HG02970 (cell line): ENCODE data around the gene RAB8B.
"Not testable (repeated sequence)": the region's sequence is repeated elsewhere in the genome, so short reads cannot be mapped to it uniquely, and the experiment has no call there.

Experiments
- ATAC-seq: cut with Tn5 transposase; IDR thresholded peaks from one replicate; pipeline ENCODE4 v1.9.1; 2021; ENCODE audit warnings: mild to moderate bottlenecking, moderate library complexity, moderate number of reproducible peaks; ENCODE audit not compliant: unreplicated experiment, low FRiP score

RAB8B gene

DNA sequence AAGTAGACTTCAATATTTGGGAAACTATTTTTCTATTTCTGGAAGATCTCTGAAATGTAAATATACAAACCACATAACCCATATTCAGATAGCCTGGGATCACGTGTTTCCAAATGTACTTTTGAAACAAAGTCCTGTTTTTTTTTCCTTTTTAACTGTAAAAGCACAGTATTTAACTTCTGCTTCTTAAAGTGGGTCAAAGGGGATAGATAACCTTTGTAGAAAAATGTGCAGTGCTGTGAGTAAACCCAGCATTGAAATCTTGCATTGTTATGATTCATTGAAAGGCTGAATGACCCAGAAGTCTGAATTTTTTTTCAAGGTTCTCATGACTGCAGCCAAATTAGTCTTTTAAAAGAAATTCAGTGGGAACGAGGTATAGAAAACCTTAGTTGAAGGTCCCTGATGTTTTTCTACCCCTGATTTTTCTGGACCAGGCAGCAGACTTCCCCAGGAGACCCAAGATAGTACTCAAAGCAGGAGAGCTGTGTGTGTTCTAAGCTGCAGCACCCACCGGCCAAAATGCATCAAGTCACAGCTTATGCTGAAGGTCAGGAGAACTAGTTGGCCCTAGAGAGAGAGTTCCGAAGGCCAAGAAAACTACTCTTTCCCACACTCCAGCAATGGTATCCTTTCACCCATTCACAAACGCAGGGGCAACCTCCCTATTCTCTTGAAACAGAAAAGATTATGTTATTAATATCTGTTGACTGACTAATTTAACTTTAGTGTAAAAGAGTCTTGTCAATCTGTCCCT lies 44.4 kb downstream of the RAB8B start:
- ATAC-seq, result no peak

GRCh38 chr15:63234451-63234870 lies 45.1 kb downstream of the RAB8B start:
- ATAC-seq, result no peak

DNA sequence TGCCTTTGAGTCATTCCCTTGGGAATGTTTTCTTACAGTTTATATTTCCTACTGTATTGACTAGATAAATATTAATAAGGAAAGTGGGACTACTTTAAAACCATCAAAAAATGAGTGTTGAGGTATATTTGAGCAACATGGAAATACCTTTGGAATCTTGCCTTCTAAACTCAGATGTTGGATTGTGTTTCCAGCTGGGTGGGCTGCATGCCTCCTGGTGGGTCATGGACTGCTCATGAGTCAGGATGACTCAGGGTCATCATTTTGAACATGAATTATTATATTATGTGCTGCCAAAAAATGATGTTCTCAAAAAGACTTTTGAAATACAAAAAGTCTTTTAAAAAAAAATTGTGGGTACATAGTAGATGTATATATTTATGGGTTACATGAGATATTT lies 46.9 kb downstream of the RAB8B start:
- ATAC-seq, result no peak

GRCh38 chr15:63237086-63237485 lies 47.7 kb downstream of the RAB8B start:
- not testable (repeated sequence) for ATAC-seq

DNA sequence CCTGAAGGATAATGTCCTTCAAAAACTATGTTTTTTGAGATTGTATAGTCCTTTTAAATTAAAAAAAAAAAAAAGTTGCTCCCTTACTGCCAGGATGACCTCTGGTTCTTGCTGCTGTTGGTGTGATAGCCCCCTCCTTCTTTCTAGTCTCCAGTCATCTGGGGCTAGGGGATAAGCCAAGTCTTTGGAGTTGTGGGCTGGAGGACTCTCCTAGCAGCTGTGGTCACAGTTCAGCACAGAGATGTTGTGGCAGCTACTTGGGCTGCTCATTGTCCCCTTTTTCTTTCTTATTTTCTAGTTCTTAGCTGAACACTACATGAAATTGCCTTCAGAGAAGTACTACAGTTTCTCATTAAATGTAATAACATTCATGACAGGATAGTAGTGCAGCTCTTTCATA lies 48.8 kb downstream of the RAB8B start:
- no peak for ATAC-seq

GRCh38 chr15:63238796-63239195 lies 49.4 kb downstream of the RAB8B start:
- no peak for ATAC-seq

- ATAC-seq, result no peak
Observed at GRCh38 chr15:63240109-63240508, 50.7 kb downstream of the RAB8B start.

GRCh38 chr15:63241316-63241715 lies 51.9 kb downstream of the RAB8B start:
- ATAC-seq, result no peak

DNA sequence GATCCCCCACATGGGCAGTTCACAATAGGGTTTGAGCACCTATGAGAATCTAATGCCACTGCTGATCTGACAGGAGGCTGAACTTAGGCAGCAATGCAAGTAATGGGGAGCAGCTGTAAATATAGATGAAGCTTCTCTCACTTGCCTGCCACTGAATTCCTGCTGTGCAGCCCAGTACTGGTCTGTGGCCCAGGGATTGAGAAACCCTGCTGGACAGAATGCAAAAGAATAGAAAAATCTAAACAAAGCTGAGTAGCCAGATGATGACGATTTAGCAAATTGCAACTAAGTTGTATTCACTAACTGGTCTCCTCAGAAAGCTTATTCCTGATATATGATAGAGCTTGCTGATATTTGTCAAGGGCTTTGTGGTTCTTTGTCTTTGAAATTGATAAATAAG lies 53.7 kb downstream of the RAB8B start:
- ATAC-seq, result no peak

DNA sequence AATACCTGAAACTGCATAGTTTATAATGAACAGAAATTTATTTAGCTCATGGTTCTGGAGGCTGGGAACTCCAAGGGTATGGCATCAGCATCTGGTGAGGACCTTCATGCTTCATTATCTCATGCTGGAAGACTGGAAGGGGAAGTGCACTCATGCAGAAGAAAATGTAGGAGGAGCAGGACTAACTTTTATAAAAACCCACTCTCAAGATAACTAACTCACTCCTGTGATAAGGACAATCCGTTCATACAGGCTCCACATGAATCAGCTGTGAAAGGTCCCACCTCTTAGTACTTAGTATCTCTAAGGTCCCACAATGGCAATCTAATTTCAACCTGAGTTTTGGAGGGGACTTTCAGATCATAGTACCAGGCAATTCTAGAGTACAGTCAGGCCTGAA lies 54.4 kb downstream of the RAB8B start:
- no peak for ATAC-seq

DNA sequence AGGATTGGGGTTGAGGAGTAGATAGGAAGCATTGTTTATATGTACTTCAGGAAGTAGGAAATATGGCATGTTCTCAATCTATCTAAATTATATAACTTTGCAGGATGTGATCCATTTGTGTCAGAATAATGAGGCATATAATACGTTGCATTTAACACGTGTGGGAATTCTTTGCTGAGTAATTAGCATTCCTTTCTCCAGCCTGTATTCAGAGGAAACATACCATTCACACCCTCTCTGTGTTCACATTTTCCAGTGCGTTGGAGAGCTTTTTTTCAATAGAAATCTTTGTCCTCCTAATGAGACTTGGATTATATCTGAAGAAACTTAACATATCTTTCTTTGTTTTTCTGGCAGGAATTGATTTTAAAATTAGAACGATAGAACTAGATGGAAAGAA lies 55.0 kb downstream of the RAB8B start:
- ATAC-seq, result no peak

- no peak for ATAC-seq
Observed at GRCh38 chr15:63244976-63245645, 55.7 kb downstream of the RAB8B start.

DNA sequence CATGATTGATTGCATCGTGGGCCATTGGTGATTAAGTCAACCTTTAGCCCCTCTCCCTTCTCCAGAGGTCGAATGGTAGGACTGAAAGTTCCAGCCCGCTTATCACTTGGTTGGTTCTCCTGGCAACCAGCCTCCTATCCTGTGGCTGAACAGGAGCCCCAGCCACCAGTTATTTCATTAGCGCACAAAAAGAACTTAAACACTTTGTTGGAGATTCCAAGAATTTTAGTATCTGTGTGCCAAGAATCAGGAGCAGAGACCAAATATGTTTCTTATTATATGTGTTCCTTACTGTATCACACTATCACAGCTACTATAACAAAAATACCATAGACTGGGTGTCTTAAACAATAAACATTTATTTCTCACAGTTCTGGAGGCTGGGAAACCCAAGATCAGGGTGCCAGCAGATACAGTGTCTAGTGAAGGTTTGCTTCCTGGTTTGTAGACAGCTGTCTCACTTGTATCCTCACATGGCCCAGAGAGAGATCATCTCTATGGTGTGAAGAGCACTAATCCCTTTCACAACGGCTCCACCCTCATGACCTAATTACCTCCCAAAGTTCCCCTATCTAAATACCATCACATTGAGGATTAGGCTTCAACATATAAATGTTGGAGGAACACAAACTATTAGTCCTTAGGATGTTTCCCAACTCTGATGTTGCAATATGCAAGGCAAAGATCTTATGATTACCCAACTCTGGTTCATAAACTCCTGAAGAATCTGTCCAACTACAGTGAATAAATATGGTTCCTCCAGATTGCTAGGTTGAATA lies 57.5 kb downstream of the RAB8B start:
- no peak for ATAC-seq

- ATAC-seq, result no peak
Observed at GRCh38 chr15:63250312-63250965, 61.0 kb downstream of the RAB8B start.

DNA sequence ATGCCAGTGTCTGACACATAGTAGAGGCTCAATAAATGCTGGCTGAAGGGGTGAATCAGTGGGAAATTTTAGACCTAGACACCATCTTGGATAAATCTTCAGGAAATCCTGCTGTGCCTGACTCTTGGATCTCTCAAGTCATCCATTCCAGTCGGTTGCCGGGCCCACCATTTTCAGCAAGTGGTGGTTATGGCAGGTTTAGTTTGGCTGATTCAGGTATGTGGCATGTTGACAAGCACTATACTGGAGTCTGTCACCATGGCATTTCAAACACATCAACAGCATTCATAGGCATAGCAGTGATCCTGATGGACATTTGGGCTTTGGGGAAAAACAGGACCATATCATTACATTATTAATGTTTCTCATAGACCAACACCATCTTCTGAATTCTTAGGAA lies 62.3 kb downstream of the RAB8B start:
- no peak for ATAC-seq

DNA sequence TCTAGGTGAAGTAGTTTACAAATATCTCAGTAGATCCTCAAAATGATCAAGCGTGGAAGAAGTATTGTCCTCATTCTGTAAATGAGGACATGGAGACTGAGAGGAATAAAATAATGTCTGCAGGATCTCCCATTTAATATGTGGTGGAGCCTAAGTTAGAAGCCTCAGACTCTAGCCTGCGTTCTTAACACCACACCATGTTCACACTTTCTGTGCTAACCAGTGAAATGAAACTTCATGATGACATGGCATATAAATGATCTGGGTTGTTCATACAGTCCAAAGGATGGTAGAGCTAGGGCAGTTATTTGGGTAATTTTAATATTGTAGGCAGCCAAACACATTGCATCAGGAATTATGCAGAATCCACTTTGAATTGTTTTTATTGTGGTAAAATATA lies 62.9 kb downstream of the RAB8B start:
- no peak for ATAC-seq

DNA sequence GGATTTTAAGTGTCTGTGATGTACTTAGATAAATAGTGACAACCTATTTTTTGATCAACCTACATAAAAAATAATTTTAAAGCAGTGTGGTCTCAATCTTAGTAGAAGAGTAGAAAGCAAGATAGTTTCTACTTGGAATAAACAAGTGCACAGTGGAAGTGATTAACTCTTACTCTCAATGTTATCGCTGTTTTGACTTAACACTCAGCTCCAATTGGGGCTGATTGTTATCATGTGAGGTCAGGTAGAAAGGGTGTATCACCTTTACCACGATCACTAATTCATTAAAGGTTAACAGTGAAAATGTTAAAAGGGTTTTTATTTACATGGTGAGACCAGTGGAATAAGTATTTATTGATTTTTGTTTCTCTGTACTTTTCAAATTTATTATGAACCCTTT lies 65.6 kb downstream of the RAB8B start:
- no peak for ATAC-seq

DNA sequence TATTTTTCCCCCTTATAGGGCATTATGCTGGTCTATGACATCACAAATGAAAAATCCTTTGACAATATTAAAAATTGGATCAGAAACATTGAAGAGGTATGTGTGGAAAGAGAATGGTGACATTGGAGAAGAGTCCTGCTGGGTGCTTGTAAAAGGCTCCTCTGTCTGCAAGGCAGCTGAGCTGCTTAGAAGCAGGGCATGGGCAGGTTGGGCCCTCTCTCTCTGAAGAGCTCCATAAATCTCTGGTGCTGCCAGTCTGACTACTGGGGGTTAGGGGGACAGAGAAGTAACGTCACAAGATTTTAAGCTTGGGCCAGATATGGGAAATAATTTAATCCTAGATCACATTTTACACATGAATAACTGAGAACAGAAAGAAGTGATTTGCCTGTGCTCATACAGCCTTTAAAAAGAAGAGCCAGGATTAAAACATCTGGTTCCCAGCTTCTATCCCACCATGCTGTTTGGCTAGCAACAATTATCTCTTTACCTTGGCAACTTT lies 66.1 kb downstream of the RAB8B start:
- ATAC-seq, result no peak

DNA sequence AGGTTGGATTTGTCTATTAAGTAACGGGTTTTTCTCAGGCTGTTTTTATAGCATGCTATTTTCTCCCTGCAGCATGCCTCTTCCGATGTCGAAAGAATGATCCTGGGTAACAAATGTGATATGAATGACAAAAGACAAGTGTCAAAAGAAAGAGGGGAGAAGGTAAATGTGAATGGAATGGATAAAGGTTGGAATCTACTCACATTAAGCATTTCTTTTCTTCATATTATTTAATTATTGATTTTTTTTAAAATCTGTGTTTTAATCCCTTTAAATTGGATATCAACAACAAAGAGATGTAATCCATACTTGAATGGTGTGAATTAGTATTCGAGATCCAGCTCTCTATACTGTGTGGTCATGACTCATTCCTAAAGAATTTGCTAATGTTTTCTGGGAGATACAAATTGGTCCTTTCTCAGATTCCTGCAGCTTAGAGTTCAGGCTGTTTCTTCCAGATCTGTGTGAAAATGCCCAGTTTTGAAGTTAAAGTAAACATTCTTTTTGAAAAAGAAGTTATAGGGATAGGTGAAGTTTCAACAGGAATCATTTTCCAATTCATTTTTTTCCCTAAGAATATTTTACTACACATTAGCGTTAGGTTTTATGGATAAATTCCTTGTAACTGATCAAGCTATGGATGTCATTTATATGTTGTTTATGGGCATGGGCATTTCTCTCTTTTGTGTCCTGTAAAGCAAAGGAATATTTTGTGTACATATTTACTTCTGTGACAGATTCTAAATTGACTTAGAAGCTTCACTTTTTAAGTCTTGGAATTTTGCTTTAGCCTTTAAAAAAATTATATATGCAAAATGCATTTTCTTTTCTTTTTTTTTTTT lies 67.2 kb downstream of the RAB8B start:
- ATAC-seq, result no peak

DNA sequence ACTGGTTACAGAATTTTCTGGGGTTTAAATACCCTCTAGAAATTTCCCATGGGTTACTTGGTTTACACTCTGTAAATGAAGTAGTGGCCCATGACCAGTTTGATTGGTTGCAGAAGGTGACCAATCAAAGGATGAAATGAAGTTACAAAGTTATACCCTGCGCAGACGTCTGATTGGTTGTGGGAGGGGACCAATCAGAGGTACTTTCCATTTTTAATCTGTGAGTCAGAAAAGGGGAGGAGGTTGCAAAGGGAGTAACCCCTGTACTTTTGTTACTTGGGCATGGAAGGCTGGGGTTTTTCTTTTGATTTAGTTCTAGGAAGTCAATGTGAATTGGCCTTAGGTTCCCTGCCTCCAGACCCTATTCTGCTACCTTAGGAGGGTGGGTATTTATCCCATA lies 69.3 kb downstream of the RAB8B start:
- no peak for ATAC-seq
